Esophagus squamous epithelium (tissue), 5 donors: ENCODE measurements around the gene RTN4RL2. TPM values are rescaled to one million over a fixed set of nuclear protein-coding genes. Genes with fewer than 3 reads are reported as not detected.
A peak's percentile ranks its signal among the peaks of the same experiment; 100 is the strongest.

ENCODE experiments used
- DNase-seq: peaks from one replicate; lab custom pipeline; 2025; lab: John Stamatoyannopoulos, UW
- H3K27ac ChIP-seq, 4 donors: fragments of 200-600 bp; sonication (generic); one replicate each; pipeline ENCODE4 v1.5.1; 2016 to 2019; ENCODE audit warnings: mild to moderate bottlenecking in 1 of 4
- H3K27me3 ChIP-seq, 4 donors: fragments of 200-600 bp; sonication (generic); 1 replicate in 3 of 4; 2 replicates in 1 of 4; pipeline versions ENCODE4 v1.5.1 to v1.6.0; 2017 to 2021; ENCODE audit warnings: antibody characterized with exemption in 1 of 4
- H3K36me3 ChIP-seq, 3 donors: fragments of 200-600 bp; sonication (generic); one replicate each; pipeline ENCODE4 v1.5.1; 2016 to 2019
- H3K4me1 ChIP-seq, 3 donors: fragments of 200-600 bp; sonication (generic); one replicate each; pipeline ENCODE4 v1.5.1; 2017 to 2019
- H3K4me3 ChIP-seq, 4 donors: fragments of 200-600 bp; sonication (generic); 1 replicate in 3 of 4; 2 replicates in 1 of 4; pipeline ENCODE4 v1.5.1; 2016 to 2019; ENCODE audit warnings: mild to moderate bottlenecking in 2 of 4, moderate library complexity in 1 of 4
- H3K9me3 ChIP-seq, 3 donors: fragments of 200-600 bp; sonication (generic); one replicate each; pipeline ENCODE4 v1.5.1; 2016 to 2019
- POLR2A ChIP-seq, 4 donors: fragments of 450-650 bp; IDR thresholded peaks; one replicate each; pipeline ENCODE4 v1.6.1; 2017; ENCODE audit warnings: antibody characterized with exemption in 4 of 4, mild to moderate bottlenecking in 4 of 4, moderate library complexity in 3 of 4
- WGBS, 2 donors: methylation state at CpG; one replicate each; pipeline ENCODE4 v1.1.5; 2018; 5-methylcytosine and 5-hydroxymethylcytosine counted together
- intact Hi-C: fragments of 100-400 bp; cut with DNase I; formaldehyde crosslinking; loops from one replicate; pipeline ENCODE4 v1.15.0; 2022
- total RNA-seq, 4 donors: library from RNA; depleted of rRNA; stranded (reverse); fragments of >200 nt; gene quantifications; one replicate each; pipeline ENCODE4 v1.1.0, GENCODE V29; 2016
- TF ChIP-seq, protein P1 (sequence below), 6 experiments: fragments of 450-650 bp in 4 of 6; fragments of 200-600 bp in 2 of 6; sonication (generic) in 2 of 6; IDR thresholded peaks; one replicate each; pipeline ENCODE4 v1.5.1; 2016 to 2019; ENCODE audit warnings: antibody characterized with exemption in 6 of 6, mild to moderate bottlenecking in 4 of 6, moderate library complexity in 4 of 6
- donor health status: DM: yes; HTN: yes; CAD: no.

Gene RTN4RL2
- total RNA-seq, 4 donors from 2014 or later: 0.66 to 1.1 (median 0.90) TPM

DNA sequence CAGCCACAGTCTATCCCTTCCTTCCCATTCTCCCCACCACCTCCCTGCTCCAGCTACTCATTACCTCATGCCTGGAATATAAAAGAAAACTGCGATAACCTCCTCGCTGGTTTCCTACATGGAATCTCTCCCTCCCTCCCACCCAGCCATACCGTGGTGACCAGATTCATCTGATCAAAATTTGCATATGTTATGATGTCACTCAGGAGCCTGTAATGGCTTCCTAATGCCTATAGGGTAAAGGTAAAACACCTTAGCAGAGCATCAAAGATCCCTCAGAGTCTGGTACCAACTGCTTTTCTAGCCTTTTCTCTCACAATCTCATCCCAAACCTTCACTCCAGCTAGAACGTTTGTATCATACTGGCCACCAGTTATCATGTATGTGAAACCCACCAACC, 19.6 kb downstream of the RTN4RL2 start:
- H3K27me3 ChIP-seq: peaks cover 5 to 70% (median 10%) of the 10 kb centered on the region in 4 donors
- 19 to 30% methylated on average over 4 of the region's 4 CpGs for WGBS, 2 donors
- intact Hi-C loops: loop anchor here (5.0 to 10.0 kb wide), 2 partner anchors 135 to 167 kb away; partner anchors contain the start of gene YPEL4
- peaks cover 30 to 59% (median 37%) of the 10 kb centered on the region in 3 donors for H3K4me1 ChIP-seq
- peaks cover 0 to 13% (median 0%) of the 10 kb centered on the region in 3 donors for H3K36me3 ChIP-seq
- no peak overlapping the region for H3K27ac ChIP-seq
- no peak for DNase-seq
- TF ChIP-seq, protein P1, sequence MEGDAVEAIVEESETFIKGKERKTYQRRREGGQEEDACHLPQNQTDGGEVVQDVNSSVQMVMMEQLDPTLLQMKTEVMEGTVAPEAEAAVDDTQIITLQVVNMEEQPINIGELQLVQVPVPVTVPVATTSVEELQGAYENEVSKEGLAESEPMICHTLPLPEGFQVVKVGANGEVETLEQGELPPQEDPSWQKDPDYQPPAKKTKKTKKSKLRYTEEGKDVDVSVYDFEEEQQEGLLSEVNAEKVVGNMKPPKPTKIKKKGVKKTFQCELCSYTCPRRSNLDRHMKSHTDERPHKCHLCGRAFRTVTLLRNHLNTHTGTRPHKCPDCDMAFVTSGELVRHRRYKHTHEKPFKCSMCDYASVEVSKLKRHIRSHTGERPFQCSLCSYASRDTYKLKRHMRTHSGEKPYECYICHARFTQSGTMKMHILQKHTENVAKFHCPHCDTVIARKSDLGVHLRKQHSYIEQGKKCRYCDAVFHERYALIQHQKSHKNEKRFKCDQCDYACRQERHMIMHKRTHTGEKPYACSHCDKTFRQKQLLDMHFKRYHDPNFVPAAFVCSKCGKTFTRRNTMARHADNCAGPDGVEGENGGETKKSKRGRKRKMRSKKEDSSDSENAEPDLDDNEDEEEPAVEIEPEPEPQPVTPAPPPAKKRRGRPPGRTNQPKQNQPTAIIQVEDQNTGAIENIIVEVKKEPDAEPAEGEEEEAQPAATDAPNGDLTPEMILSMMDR (IDR thresholded peaks at IDR 0.05): no peak
- TF ChIP-seq POLR2A (IDR thresholded peaks at IDR 0.05): no peak
- H3K4me3 ChIP-seq: no peak overlapping the region
- H3K9me3 ChIP-seq: no peaks in the 10 kb centered on the region

DNA sequence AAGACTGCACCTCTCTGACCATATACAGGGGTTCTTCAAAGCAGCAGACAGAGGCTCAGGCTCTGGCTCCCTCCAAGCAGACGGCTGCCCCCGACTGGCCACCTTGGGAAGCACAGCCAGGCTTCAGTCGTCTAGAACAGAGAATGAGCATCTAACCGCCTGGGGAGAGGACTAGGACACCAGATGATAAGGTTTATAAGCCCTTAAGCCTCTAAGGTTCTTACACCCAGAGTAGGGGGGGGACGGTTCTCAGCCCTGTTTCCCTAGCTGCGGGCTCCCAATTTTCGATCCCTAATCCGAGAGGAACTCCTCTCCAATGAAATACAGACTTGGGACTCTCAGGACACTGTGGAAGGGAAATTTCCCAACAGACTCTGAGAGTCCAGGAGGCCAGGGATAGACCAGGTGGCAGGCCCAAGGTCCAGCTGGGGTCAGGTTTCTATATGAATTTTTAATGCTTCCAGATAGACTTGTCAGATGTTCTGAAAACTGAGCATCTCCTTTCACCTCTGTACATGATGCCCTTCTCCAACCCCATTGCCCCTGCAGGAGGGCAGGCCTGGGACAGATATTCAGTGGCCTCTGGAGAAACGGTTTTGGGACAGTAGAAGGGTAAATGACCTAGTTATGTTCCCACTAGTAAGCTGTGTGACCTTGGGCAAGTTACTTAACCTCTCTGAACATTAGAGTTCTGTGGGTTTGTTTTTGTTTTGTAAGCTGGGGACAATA, 20.2 kb downstream of the RTN4RL2 start:
- no peak overlapping the region for H3K27ac ChIP-seq
- 10 to 71% methylated on average over 4 of the region's 9 CpGs for whole genome bisulfite sequencing, 2 donors
- no peak for DNase-seq
- peaks cover 0 to 19% (median 0%) of the 10 kb centered on the region in 3 donors for H3K36me3 ChIP-seq
- no peaks in the 10 kb centered on the region for H3K9me3 ChIP-seq
- peaks cover 5 to 63% (median 10%) of the 10 kb centered on the region in 4 donors for H3K27me3 ChIP-seq
- H3K4me3 ChIP-seq: no peak overlapping the region
- TF ChIP-seq, protein P1 (IDR thresholded peaks at IDR 0.05): peak; percentile 28 to 76 (median 64)
- no peak for TF ChIP-seq POLR2A (IDR thresholded peaks at IDR 0.05)
- H3K4me1 ChIP-seq: peaks cover 30 to 53% (median 36%) of the 10 kb centered on the region in 3 donors
- intact Hi-C loops: loop anchor here (5.0 kb wide), 1 partner anchor 167 kb away; the partner anchor contains the start of gene YPEL4

DNA sequence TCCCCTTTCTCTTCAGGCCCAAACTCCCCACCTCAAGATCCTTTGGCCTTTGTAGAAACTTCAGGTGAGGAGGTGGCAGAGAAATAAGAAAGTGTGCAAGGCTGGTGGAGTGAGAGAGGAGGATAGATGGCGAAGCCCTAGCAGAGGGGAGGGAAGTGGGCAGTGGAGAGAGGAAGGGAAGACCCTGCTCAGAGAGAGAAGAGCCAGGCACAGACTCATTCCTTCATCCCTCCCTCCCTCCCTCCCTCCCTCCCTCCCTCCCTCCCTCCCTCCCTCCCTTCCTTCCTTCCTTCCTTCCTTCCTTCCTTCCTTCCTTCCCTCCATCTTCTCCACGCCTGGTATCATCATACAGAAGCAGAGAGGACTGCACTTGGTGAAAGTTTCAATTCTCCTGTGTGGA, 21.0 kb downstream of the RTN4RL2 start:
- WGBS, 2 donors: 50 to 68% methylated on average over 1 to 2 of the region's 2 CpGs
- no peak overlapping the region for H3K4me3 ChIP-seq
- no peak overlapping the region for H3K27ac ChIP-seq
- intact Hi-C loops: loop anchor here (5.0 kb wide), 1 partner anchor 166 kb away; the partner anchor contains the start of gene YPEL4
- no peak for DNase-seq
- H3K36me3 ChIP-seq: peaks cover 0 to 27% (median 4%) of the 10 kb centered on the region in 3 donors
- peaks cover 5 to 56% (median 10%) of the 10 kb centered on the region in 4 donors for H3K27me3 ChIP-seq
- peaks cover 24 to 45% (median 29%) of the 10 kb centered on the region in 3 donors for H3K4me1 ChIP-seq
- no peak for TF ChIP-seq POLR2A (IDR thresholded peaks at IDR 0.05)
- TF ChIP-seq, protein P1 (IDR thresholded peaks at IDR 0.05): no peak
- H3K9me3 ChIP-seq: no peaks in the 10 kb centered on the region

DNA sequence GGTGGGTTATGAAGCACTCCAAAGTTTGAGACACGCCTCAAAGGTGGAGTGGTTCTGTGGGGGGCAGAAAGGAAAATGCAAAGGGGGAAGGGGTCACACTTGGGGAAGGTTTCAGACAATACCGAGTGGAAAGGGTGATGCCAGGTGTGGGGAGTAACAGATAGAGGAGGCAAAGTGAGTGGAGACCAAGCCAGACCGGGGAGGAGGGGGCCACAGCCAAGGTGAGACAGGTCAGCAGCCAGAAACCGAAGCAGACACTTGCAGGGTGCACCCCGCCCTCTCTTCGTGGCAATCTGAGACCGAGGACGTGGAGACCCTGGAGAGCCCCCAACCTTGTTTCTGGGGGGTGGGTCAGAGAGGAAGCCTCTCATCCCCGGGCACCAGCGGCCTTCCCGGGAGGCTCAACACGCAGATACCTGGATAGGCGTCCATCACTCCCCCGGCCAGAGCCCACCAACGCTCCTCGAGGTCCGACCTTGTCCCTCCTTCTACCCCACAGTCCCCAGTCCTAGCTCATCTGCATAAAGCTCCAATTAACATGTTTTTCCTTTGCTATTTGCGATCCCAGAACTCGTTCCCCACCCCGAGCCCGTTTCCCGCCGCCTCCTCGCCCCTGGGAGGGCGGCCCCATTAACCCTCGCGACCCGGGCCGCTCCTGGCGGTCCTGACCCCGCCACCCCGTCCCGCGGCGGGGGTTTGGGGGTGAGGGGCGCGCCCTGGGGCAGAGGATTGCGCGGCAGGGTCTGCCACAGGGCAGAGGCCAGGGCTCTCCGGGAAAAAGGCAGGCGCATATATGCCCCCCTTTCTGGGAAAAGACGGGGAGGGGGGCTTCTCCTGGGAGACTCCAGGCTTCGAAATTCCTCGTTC, 21.8 kb downstream of the RTN4RL2 start:
- 23 to 31% methylated on average over 21 to 23 of the region's 44 CpGs for WGBS, 2 donors
- Histone ChIP-seq H3K27me3 (peaks cover 5 to 48% (median 10%) of the 10 kb centered on the region in 4 donors), H3K9me3 (no peaks in the 10 kb centered on the region), H3K36me3 (peaks cover 0 to 34% (median 4%) of the 10 kb centered on the region in 3 donors), H3K4me1 (peaks cover 15 to 37% (median 25%) of the 10 kb centered on the region in 3 donors), H3K27ac (no peak overlapping the region), H3K4me3 (peak overlapping the region in 3 of 4 donors; percentile 28 to 60 (median 36))
- TF ChIP-seq, protein P1 (IDR thresholded peaks at IDR 0.05): no peak
- no peak for TF ChIP-seq POLR2A (IDR thresholded peaks at IDR 0.05)
- intact Hi-C loops: loop anchor here (5.0 kb wide), 1 partner anchor 165 kb away; the partner anchor contains the start of gene YPEL4
- DNase-seq: no peak
